Prostate gland (tissue), 2 donors: Measurements from ENCODE around the gene GALNTL6. TPM values are rescaled to one million over a fixed set of nuclear protein-coding genes. Genes with fewer than 3 reads are reported as not detected.

Experiments used
- DNase-seq: peaks from one replicate; pipeline ENCODE4 v3.0.0-alpha.2; 2019; ENCODE audit warnings: low spot score
- H3K27ac ChIP-seq, 2 donors: fragments of 200-600 bp; sonication (generic); 2 replicates each; pipeline ENCODE4 v1.5.1; 2017 to 2019
- H3K27me3 ChIP-seq: fragments of 200-600 bp; sonication (generic); replicated peaks from 2 replicates; pipeline ENCODE4 v1.5.1; 2019; ENCODE audit not compliant: insufficient read depth
- H3K36me3 ChIP-seq, 2 donors: fragments of 200-600 bp; sonication (generic); 1 replicate in 1 of 2; 2 replicates in 1 of 2; pipeline versions ENCODE4 v1.5.1 to v1.8.1; 2017 to 2019
- H3K4me1 ChIP-seq: fragments of 200-600 bp; sonication (generic); replicated peaks from 2 replicates; pipeline ENCODE4 v1.5.1; 2019
- H3K4me3 ChIP-seq, 2 donors: fragments of 200-600 bp; sonication (generic); 2 replicates each; pipeline ENCODE4 v1.5.1; 2017 to 2019
- H3K9me3 ChIP-seq: fragments of 200-600 bp; sonication (generic); 2 replicates; pipeline ENCODE4 v1.5.1; 2017
- CTCF ChIP-seq, 4 experiments: fragments of 200-600 bp in 2 of 4; fragments of 450-650 bp in 2 of 4; sonication (generic) in 2 of 4; IDR thresholded peaks; 1 replicate in 3 of 4; 2 replicates in 1 of 4; pipeline ENCODE4 v1.5.1; 2016 to 2019; ENCODE audit warnings: antibody characterized with exemption in 4 of 4, mild to moderate bottlenecking in 2 of 4, moderate library complexity in 2 of 4
- POLR2A ChIP-seq: fragments of 450-650 bp; IDR thresholded peaks from one replicate; pipeline ENCODE4 v1.6.1; 2016; ENCODE audit warnings: antibody characterized with exemption, mild to moderate bottlenecking
- POLR2AphosphoS5 ChIP-seq: sonication (generic); formaldehyde crosslinking; IDR thresholded peaks from one replicate; pipeline ENCODE4 v1.6.1; 2017; ENCODE audit warnings: antibody characterized with exemption
- WGBS: methylation state at CpG from one replicate; pipeline ENCODE4 v1.1.5; 2018; 5-methylcytosine and 5-hydroxymethylcytosine counted together
- intact Hi-C: fragments of 100-400 bp; cut with DNase I; formaldehyde crosslinking; loops from one replicate; pipeline ENCODE4 v1.14.2; 2022
- total RNA-seq, 2 donors: library from RNA; depleted of rRNA; stranded (reverse); fragments of >200 nt; gene quantifications; one replicate each; pipeline ENCODE4 v1.1.0, GENCODE V29; 2016

The GALNTL6 gene
- under 1 TPM; 0.23 to 0.85 TPM for total RNA-seq

GRCh38 chr4:171812665-171813525 is at the start of gene GALNTL6:
Gene GALNTL6 (plus strand): TSS chr4:171813404.
- Histone ChIP-seq H3K4me3 (peak within 1 kb of the TSS; percentile 1 to 11), H3K36me3 (no peaks in the 10 kb centered on the region), H3K27ac (no peak within 1 kb of the TSS), H3K4me1 (no peaks in the 10 kb centered on the region), H3K27me3 (peaks cover 15% of the 10 kb centered on the region), H3K9me3 (no peaks in the 10 kb centered on the region)
- no peak for TF ChIP-seq POLR2AphosphoS5
- TF ChIP-seq POLR2A: no peak
- no peak for TF ChIP-seq CTCF (IDR thresholded peaks at IDR 0.05)
- no peak for DNase-seq
- intact Hi-C loops: no loop called here
- WGBS: 2% methylated on average over 82 of the region's 83 CpGs

- no peaks in the 10 kb centered on the region for H3K36me3 ChIP-seq
- H3K4me1 ChIP-seq: no peaks in the 10 kb centered on the region
- no peak overlapping the region for H3K27ac ChIP-seq
- intact Hi-C loops: no loop called here
- TF ChIP-seq CTCF (IDR thresholded peaks at IDR 0.05) (no peak), POLR2A (no peak), POLR2AphosphoS5 (no peak)
- H3K27me3 ChIP-seq: no peaks in the 10 kb centered on the region
- no peak overlapping the region for H3K4me3 ChIP-seq
- DNase-seq: no peak
- H3K9me3 ChIP-seq: no peaks in the 10 kb centered on the region
Measured at GRCh38 chr4:171765514-171765913, 47.7 kb upstream of the GALNTL6 start.

GRCh38 chr4:171774642-171775190 is 38.5 kb upstream of the GALNTL6 start:
- intact Hi-C loops: no loop called here
- DNase-seq: no peak
- 80% methylated on average over 6 of the region's 6 CpGs for WGBS
- Histone ChIP-seq H3K27ac (no peak overlapping the region), H3K9me3 (no peaks in the 10 kb centered on the region), H3K4me1 (no peaks in the 10 kb centered on the region), H3K27me3 (no peaks in the 10 kb centered on the region), H3K36me3 (no peaks in the 10 kb centered on the region), H3K4me3 (no peak overlapping the region)
- TF ChIP-seq POLR2A (no peak), POLR2AphosphoS5 (no peak), CTCF (IDR thresholded peaks at IDR 0.05) (no peak)

GRCh38 chr4:171779301-171779700 is 33.9 kb upstream of the GALNTL6 start:
- Histone ChIP-seq H3K9me3 (no peaks in the 10 kb centered on the region), H3K4me3 (no peak overlapping the region), H3K36me3 (no peaks in the 10 kb centered on the region), H3K4me1 (no peaks in the 10 kb centered on the region), H3K27ac (no peak overlapping the region), H3K27me3 (no peaks in the 10 kb centered on the region)
- WGBS: 94% methylated on average over 5 of the region's 5 CpGs
- DNase-seq: no peak
- TF ChIP-seq POLR2A (no peak), CTCF (IDR thresholded peaks at IDR 0.05) (no peak), POLR2AphosphoS5 (no peak)
- intact Hi-C loops: no loop called here

- no peak overlapping the region for H3K27ac ChIP-seq
- H3K36me3 ChIP-seq: no peaks in the 10 kb centered on the region
- WGBS: 56% methylated on average over 3 of the region's 3 CpGs
- intact Hi-C loops: no loop called here
- no peak overlapping the region for H3K4me3 ChIP-seq
- H3K27me3 ChIP-seq: no peaks in the 10 kb centered on the region
- TF ChIP-seq POLR2AphosphoS5 (no peak), POLR2A (no peak), CTCF (IDR thresholded peaks at IDR 0.05) (no peak)
- no peaks in the 10 kb centered on the region for H3K9me3 ChIP-seq
- no peaks in the 10 kb centered on the region for H3K4me1 ChIP-seq
- DNase-seq: no peak
Measured at GRCh38 chr4:171785388-171785787, 27.8 kb upstream of the GALNTL6 start.
